Uterus (tissue), 2 donors: Measurements from ENCODE around the gene PAGR1.

Experiments used
- CTCF ChIP-seq, 4 experiments: fragments of 200-600 bp in 2 of 4; fragments of 450-650 bp in 2 of 4; sonication (generic) in 2 of 4; IDR thresholded peaks; one replicate each; pipeline ENCODE4 v1.5.1; 2016 to 2019; ENCODE audit warnings: antibody characterized with exemption in 4 of 4, mild to moderate bottlenecking in 2 of 4, moderate library complexity in 1 of 4
- POLR2A ChIP-seq, 2 donors: fragments of 450-650 bp; IDR thresholded peaks; one replicate each; pipeline ENCODE4 v1.6.1; 2016; ENCODE audit warnings: antibody characterized with exemption in 2 of 2, mild to moderate bottlenecking in 1 of 2, moderate library complexity in 1 of 2

- TF ChIP-seq POLR2A (IDR thresholded peaks at IDR 0.05) (peak in 1 of 2 donors; percentile 34), CTCF (IDR thresholded peaks at IDR 0.05) (no peak)
Observed at GRCh38 chr16:29811896-29812665, 3.9 kb upstream of the PAGR1 start, which contains the start of gene PRRT2.
